ENCODE measurements around the gene ADAM11. TPM values are rescaled to one million over a fixed set of nuclear protein-coding genes. Genes with fewer than 3 reads are reported as not detected.

Gene ADAM11
- total RNA-seq, 6 donors from 2014 or later = 0.15 to 1.0 (median 0.20) TPM; not detected in 1

DNA sequence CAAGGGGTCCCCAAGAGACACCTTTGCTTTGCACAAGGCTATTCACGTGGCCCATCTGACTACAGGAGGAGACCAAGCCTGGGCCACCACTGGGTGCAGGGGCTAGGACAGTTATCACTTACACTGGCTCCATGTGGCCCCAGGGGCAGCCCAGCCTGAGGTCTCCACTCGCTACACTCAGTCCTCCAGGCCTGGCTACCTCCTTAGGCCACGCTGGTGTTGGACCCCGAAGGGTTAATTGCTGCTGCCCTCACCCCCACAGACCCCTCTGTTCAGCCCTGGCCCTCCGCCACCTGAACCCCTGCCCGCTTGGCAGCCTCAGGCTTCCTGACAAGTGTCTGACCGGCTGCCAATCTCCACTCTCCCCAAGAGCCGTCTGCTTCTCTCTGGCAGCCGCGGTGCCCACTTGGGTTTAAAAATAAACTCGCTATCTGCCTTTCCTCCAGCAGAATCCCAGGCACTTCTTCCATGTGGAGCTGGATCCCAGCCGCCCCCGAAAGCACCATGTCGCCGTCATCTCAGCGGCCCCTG is 27.8 kb downstream of the ADAM11 start:
- no peaks in the 10 kb centered on the region for H3K9me3 ChIP-seq
- peak overlapping the region in 1 of 4 donors; percentile 1 for H3K27ac ChIP-seq
- TF ChIP-seq CTCF (IDR thresholded peaks at IDR 0.05) (no peak), POLR2AphosphoS5 (IDR thresholded peaks at IDR 0.05) (no peak), POLR2A (IDR thresholded peaks at IDR 0.05) (no peak), EP300 (IDR thresholded peaks at IDR 0.05) (no peak)
- peak in 1 of 2 donors; percentile 24 for ATAC-seq (ENCODE audit: low FRiP score in 2 of 2)
- no peaks in the 10 kb centered on the region for H3K36me3 ChIP-seq
- 36 to 63% methylated on average over 7 to 16 of the region's 16 CpGs for WGBS, 2 donors
- H3K27me3 ChIP-seq = no peaks in the 10 kb centered on the region
- peak in 1 of 2 donors; percentile 58 for DNase-seq
- peaks cover 16 to 29% (median 22%) of the 10 kb centered on the region in 4 donors for H3K4me1 ChIP-seq
- no peak overlapping the region for H3K4me3 ChIP-seq

DNA sequence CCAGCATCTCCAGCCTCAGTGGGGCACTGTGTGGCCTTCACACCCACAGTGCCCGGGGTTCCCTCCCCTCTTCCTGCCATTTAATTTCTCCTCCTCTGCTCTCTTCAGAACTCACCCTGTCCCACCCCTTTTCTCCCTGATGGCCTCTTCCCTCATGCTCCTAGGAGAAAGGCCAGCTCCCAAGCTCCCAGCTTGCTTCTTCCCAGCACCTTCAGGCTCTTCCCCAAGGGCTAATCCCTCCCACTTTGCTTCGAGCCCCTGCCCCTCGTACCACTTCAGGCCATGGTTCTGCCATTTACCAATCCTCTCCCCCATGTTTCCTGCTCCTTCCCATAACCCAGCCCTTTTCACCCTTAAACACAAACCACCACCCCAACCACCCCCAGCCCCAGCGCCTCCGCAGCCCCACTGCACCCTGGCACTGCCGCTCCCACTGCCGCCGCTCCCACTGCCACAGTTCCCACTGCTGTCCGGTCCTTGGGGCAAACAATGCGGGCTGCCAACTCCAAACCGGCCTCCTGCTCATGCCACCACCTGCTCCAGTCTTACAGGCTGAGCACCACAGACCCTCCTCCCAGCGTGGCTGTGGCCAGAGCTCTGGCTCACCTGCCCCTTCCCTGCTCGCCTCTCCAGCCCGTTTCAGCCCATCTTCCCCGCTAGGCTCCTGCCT is 28.6 kb downstream of the ADAM11 start:
- Histone ChIP-seq H3K36me3 (no peaks in the 10 kb centered on the region), H3K4me3 (no peak overlapping the region), H3K27ac (peak overlapping the region in 1 of 4 donors; percentile 1), H3K27me3 (no peaks in the 10 kb centered on the region), H3K4me1 (peaks cover 16 to 21% (median 18%) of the 10 kb centered on the region in 4 donors), H3K9me3 (no peaks in the 10 kb centered on the region)
- 62 to 66% methylated on average over 15 of the region's 15 CpGs for WGBS, 2 donors
- no peak for TF ChIP-seq CTCF (IDR thresholded peaks at IDR 0.05)
- TF ChIP-seq POLR2AphosphoS5 (IDR thresholded peaks at IDR 0.05) = no peak
- TF ChIP-seq EP300 (IDR thresholded peaks at IDR 0.05) = no peak
- DNase-seq (peak in 1 of 2 donors; percentile 67), ATAC-seq (ENCODE audit: low FRiP score in 2 of 2) (no peak)

DNA sequence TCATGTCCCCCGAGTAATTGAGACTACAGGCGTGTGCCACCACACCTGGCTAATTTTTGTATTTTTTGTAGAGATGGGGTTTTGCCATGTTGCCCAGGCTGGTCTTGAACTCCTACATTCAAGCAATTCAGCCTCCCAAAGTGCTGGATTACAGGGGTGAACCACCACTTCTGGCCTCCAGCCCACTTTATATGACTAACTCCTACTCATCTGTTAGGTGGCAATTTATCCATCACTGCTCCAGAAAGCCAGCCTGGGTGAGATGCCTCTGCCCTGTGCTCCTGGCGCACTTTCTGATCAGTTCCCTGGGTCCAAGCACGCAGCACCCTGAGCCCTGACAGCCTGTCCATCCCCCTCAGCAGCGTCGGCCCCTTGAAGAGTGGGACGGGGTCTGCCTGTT is 29.4 kb downstream of the ADAM11 start:
- ATAC-seq (ENCODE audit: low FRiP score in 2 of 2) (no peak), DNase-seq (no peak)
- WGBS, 2 donors = 68 to 82% methylated on average over 7 of the region's 7 CpGs
- Histone ChIP-seq H3K9me3 (no peaks in the 10 kb centered on the region), H3K27me3 (no peaks in the 10 kb centered on the region), H3K27ac (no peak overlapping the region), H3K36me3 (no peaks in the 10 kb centered on the region), H3K4me3 (no peak overlapping the region), H3K4me1 (peaks cover 13 to 18% (median 14%) of the 10 kb centered on the region in 4 donors)
- TF ChIP-seq POLR2A (IDR thresholded peaks at IDR 0.05) (no peak), POLR2AphosphoS5 (IDR thresholded peaks at IDR 0.05) (no peak), CTCF (IDR thresholded peaks at IDR 0.05) (no peak), EP300 (IDR thresholded peaks at IDR 0.05) (no peak)

GRCh38 chr17:44792276-44792675 is 33.5 kb downstream of the ADAM11 start:
- WGBS, 2 donors = 95 to 100% methylated on average over 1 of the region's 1 CpG
- ATAC-seq (ENCODE audit: low FRiP score in 2 of 2) = no peak
- H3K27ac ChIP-seq = no peak overlapping the region
- peaks cover 10 to 24% (median 16%) of the 10 kb centered on the region in 4 donors for H3K4me1 ChIP-seq
- no peak overlapping the region for H3K4me3 ChIP-seq
- DNase-seq = no peak
- no peaks in the 10 kb centered on the region for H3K36me3 ChIP-seq
- H3K27me3 ChIP-seq = no peaks in the 10 kb centered on the region
- no peaks in the 10 kb centered on the region for H3K9me3 ChIP-seq
- no peak for TF ChIP-seq POLR2AphosphoS5 (IDR thresholded peaks at IDR 0.05)
- no peak for TF ChIP-seq CTCF (IDR thresholded peaks at IDR 0.05)
- no peak for TF ChIP-seq POLR2A (IDR thresholded peaks at IDR 0.05)
- no peak for TF ChIP-seq EP300 (IDR thresholded peaks at IDR 0.05)
